Activated CD8-positive, alpha-beta memory T cell treated with anti-CD3 and anti-CD28 coated beads for 36 hours (primary cell): ENCODE measurements around the gene ERC1. TPM values are rescaled to one million over a fixed set of nuclear protein-coding genes. Genes with fewer than 3 reads are reported as not detected.

Experiments
- CTCF ChIA-PET: fragments of 350-600 bp; sonication (Branson Sonifier 250); formaldehyde crosslinking; loops from one replicate; lab custom pipeline; 2021; ENCODE audit warnings: antibody characterized with exemption; lab: Charles Lee
- POLR2A ChIA-PET: fragments of 350-600 bp; sonication (Branson Sonifier 250); formaldehyde crosslinking; loops from one replicate; lab custom pipeline; 2021; ENCODE audit warnings: antibody characterized with exemption; lab: Charles Lee
- total RNA-seq, 2 experiments: library from RNA; stranded (reverse); gene quantifications; one replicate each; pipeline ENCODE4 v1.2.3, GENCODE V29; 2021

Gene ERC1
- 10 to 100 TPM; 24.2 to 25.8 TPM for total RNA-seq

DNA sequence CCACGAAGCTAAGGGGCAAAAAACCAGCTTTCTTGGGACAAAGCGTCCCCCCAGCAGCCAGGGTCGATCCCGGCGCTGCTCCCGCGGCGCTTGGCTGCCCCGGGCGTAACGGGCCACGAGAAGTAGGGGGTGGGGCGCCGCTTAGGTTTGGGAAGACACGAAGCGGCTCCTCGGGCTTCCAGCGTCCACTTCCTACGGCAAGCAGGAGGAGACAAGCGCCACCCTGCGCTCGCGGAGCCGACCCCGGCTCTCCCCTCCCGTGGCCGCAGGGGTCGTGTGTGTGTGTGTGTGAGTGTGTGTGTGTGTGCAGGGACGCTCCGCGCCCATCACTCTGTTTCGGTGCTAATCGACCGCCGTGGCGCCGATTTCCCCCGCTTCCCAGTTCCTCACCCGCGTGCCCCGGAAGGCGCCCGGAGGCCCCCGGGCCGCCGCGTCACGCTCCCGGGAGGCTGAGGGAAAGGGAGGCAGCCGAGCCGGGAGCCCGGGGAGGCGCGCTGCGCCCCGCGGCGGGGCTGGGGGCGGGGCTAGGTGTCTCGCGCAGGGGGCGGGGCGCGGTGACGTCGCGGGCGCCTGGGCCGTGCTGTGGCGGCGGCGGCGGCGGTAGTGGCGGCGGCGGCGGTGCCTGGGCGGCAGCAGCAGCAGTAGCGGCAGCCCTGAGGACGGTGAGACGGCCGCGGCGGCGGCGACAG lies at the start of gene ERC1:
TSS of gene ERC1 (plus strand) at position 563 of the 689 bp plus-strand sequence. CDS start 36,681 bp downstream, outside the sequence.
- POLR2A ChIA-PET = interaction anchor here (0.6 to 1.0 kb wide), 3 partner anchors 601 to 608 kb away, joined by 3 to 15 read pairs (median 4); no protein-coding TSS in a partner anchor
- CTCF ChIA-PET = interaction anchor here (0.8 to 1.3 kb wide), 3 partner anchors 11 to 42 kb away, joined by 3 to 4 read pairs (median 3); partner anchors contain the start of gene RAD52

DNA sequence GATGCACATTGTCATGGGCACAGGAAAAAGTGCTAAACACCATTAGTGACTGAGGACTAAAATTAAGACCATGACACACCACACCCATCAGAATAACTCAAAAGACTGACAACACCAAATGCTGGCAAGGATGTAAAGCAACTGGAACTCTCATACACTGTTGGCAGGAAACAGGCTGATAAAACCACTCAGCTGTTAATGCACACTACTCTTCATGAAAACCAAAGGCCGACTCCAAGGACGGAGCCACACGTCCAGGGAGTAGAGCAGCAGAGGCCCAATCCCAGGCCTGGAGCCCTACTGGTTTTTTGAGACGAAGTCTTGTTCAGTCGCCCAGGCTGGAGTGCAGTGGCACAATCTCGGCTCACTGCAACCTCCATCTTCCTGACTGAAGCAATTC lies 48.0 kb upstream of the ERC1 start:
- ChIA-PET CTCF (no interaction called here), POLR2A (no interaction called here)

DNA sequence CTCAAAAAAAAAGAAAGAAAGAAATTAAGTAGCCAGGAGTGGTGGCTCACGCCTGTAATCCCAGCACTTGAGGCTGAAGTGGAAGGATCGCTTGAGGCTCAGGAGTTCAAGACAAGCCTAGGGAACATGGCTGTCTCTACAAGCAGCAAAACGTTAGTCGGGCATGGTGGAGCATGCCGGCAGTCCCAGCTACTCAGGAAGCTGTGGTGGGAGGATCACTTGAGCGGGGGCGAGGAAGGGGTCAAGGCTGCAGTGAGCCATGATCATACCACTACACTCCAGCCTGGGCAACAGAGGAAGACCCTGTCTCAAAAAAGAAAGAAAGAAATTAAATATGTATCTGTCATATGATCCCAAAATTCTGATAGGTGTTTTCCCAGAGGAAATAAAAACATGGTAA lies 46.8 kb upstream of the ERC1 start:
- ChIA-PET CTCF (no interaction called here), POLR2A (no interaction called here)

DNA sequence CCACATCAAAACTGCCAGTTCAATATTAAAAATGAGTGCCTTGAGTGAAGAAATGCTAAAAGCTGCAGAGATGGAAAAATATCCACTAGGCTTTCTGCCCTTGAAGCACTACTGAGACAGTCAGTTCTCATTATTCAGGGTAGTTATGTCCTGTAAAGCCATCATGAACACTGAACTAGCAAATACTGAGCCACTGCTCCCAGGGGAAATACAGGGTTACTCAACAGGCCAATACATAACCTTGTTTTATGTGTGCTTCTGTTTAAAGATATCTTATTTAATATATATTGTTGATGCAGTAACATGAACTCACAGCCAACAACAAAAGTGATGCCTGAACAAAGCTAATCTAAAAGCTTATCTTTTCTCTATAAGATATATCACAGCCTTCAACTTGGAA lies 44.8 kb upstream of the ERC1 start:
- ChIA-PET CTCF (no interaction called here), POLR2A (no interaction called here)

DNA sequence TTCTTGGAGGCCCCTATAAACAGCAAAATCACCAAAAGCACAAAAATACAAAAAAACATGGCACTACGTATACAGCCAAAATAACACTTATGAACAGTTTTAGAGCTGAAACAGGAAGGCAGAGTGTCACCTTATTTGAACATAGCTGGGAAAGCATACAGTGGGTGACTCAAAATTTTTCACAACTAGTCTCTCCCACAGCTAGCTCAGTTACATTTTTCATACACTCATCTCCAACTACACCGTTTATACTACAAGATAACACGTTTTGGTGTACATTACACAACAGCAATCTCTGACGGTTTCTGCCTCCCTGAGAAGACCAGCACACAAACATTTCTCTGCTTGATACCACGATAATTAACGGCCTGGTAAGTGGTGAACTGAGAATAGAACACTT lies 44.4 kb upstream of the ERC1 start:
- CTCF ChIA-PET = no interaction called here
- POLR2A ChIA-PET = interaction anchor here (0.5 kb wide), 1 partner anchor 195 kb away, joined by 3 read pairs; no protein-coding TSS in a partner anchor

DNA sequence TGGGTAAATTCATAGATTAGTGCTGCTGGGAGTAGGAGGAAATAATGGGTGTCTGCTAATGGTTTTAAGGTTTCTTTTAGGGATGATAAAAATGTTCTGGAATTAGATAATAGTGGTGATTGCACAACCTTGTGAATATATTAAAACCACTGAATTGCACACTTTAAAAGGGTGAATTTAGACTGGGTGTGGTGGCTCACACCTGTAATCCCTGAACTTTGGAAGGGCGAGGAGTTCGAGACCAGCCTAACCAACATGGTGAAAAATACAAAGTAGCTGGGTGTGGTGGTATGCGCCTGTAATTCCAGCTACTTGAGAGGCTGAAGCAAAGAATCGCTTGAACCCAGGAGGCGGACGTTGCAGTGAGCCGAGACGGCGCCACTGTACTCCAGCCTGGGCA lies 42.8 kb upstream of the ERC1 start:
- CTCF ChIA-PET = interaction anchor here (1.6 kb wide), 1 partner anchor 54 kb away, joined by 3 read pairs; no protein-coding TSS in a partner anchor
- POLR2A ChIA-PET = no interaction called here

DNA sequence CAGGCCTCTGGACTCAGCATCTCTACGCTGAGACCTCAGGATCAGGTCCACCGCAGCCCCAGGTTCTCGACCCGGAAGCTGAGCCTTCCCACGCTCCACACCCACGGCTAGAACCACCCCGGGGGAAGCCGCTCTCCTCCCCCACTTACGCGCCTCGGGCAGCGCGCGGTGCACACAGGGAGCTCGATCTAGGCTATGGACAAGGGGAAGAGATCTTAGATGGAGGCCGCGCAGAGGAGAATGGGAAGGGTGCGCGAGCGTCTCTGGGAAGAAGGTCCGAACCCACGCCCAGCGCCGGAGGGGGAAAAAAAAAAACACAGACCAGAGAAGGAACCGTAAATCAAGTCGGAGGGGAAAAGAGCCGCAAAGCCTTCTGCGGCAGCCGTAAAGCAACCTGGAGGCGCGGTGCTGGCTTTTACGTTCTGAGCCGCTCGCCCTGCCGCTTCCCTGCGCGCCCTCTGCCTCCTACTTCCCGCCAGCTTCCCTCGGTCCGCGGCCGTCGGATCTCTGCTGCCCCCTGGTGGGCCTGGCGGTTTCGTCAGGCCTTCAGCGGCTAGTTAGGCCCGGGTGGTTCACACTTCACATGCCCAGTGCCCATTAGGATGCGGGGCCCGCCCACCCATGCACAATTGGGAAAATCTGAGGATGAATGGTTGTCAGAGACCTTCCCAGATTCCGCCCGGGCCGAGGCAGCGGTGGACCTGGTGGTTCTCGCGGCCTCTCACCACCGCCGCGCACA lies 41.4 kb upstream of the ERC1 start, which contains the start of gene RAD52:
TSS of gene RAD52 (minus strand) at position 242 of the 739 bp plus-strand sequence. CDS start 16,636 bp downstream, outside the sequence.
- POLR2A ChIA-PET = interaction anchor here (0.6 to 1.4 kb wide), 4 partner anchors 44 to 645 kb away, joined by 3 to 6 read pairs (median 4); partner anchors contain the start of gene WNK1
- CTCF ChIA-PET = interaction anchor here (0.6 to 1.8 kb wide), 23 partner anchors 12 to 633 kb away, joined by 3 to 9 read pairs (median 3); partner anchors contain the start of gene WNK1

DNA sequence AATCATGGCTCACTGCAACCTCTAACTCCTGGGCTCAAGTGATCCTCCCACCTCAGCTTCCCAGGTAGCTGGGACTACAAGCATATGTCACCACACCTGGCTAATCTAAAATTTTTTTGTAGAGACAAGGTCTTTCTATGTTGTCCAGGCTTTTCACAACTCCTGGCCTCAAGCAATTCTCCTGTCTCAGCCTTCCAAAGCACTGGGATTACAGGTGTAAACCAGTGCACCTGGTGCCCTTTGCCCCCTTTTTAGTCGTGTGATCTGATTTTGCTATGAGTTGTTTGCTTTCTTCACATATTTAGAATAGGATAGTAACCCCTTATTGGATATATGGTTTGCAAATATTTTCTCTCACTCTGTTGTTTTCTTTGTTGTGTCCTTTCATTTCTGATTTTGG lies 39.8 kb upstream of the ERC1 start:
- ChIA-PET POLR2A (no interaction called here), CTCF (interaction anchor here (1.1 kb wide), 1 partner anchor 127 kb away, joined by 3 read pairs; no protein-coding TSS in a partner anchor)

DNA sequence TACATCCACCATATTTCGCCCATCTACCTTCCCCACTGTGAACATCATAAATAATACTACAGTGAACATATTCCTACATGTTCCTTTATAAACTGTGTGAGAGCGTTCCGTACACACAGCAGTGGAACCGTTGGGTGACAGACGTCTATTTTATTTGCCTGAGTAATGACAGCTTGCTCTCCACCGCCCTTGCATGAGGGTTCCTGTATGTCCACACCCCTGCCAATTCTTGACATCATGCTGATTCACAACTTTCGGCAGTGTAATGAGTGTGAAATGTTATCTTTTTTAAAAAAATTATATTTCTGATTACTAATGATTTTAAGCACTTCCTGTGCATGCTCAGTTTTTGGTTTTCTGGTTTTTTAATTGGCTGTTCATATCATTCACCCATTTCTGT lies 37.2 kb upstream of the ERC1 start:
- ChIA-PET CTCF (interaction anchor here (1.3 kb wide), 1 partner anchor 139 kb away, joined by 4 read pairs; no protein-coding TSS in a partner anchor), POLR2A (no interaction called here)

DNA sequence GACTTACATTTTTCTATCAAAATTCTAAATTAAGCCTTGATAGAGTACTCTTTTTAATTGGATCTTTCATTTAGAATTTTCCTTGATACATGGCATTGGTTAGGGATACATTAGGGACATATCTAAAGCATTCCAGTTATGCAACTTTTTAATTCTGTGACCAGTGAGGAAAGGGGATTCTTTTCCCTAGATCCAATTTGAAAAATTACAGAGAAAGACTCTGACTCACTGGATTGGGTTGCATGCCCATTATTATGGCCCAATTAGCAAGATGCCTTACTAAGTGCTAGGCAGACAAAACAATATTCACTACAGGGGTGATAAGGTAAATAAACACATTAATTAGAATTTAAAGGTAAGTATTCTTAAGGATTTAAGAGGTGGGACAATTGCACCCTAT lies 36.3 kb upstream of the ERC1 start:
- POLR2A ChIA-PET = no interaction called here
- CTCF ChIA-PET = no interaction called here

DNA sequence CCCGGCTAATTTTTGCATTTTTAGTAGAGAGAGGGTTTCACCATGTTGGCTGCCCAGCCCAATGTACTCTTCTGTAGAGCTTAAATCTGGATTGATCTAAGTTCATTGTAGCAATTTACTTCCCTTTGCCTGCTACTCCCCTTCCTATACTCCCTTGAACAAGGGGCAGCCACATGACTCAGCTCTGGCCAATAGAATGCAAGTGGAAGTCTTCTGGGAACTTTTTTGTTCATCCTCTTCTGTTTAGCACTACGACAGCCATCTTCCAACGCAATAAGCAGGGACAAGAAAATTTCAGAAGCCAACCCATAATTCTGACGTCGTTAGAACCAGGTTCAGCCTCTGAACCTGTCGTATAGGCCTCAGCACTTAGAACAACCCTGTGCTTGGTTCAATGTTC lies 35.1 kb upstream of the ERC1 start:
- ChIA-PET CTCF (no interaction called here), POLR2A (interaction anchor here (0.7 kb wide), 1 partner anchor 113 kb away, joined by 5 read pairs; no protein-coding TSS in a partner anchor)

DNA sequence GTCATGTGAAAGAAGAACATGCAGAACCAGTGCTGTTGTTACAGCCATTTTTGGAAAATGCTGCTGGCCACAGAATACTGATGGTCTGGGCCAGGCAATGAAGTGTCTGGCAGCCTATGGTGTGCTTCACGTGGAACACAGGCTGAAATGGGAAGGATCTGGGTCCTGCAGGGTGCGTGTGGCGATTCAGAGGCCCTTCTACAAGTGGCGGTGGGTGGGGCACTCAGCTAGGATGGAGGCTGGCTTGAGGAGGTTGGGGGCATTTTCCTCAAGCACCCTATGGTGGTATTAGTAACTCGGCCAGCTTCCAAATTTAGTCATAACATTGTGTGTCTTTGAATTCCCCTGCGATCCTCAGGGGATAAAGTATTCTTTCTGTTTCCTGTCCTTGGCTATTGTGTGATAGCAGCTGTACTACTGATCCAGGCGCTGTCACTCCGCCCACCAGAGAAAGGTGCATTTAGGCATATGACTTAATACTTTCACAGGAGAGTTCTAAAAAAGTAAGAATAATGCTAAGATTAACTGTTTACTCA lies 32.4 kb upstream of the ERC1 start:
- POLR2A ChIA-PET = no interaction called here
- CTCF ChIA-PET = no interaction called here

DNA sequence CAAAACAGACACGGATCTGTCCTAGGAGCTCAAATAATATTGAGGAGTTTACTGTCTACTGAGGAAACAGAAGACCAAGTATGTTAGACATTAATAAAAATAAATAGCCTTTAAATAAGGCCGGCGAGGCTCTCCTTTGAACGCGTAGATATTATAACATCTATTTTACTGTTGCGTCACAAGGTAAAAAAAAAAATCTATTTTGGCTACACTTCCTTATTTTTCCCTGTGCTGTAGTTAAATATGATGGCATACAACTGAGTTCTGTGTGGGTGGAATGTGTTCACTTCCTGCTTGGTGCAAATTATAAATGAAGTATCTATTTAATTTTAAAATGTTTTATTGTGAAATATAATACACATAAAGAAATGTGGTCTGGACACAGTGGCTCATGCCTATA lies 24.3 kb upstream of the ERC1 start:
- POLR2A ChIA-PET = no interaction called here
- CTCF ChIA-PET = no interaction called here

DNA sequence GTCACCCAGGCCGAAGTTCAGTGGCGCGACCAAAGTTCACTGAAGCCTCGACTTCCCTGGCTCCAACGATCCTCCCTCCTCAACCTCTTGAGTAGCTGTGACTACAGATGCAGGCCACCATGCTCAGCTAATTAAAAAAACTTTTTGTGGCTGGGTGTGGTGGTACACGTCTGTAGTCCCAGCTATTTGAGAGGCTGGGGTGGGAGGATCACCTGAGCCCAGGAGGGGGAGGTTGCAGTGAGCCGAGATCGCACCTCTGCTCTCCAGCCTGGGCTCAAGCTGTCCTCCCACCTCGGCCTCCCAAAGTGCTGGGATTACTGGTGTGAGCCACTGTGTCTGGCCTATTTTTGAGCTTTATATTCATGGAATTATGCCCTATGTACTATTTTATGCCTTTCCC lies 23.4 kb upstream of the ERC1 start:
- ChIA-PET CTCF (no interaction called here), POLR2A (no interaction called here)

DNA sequence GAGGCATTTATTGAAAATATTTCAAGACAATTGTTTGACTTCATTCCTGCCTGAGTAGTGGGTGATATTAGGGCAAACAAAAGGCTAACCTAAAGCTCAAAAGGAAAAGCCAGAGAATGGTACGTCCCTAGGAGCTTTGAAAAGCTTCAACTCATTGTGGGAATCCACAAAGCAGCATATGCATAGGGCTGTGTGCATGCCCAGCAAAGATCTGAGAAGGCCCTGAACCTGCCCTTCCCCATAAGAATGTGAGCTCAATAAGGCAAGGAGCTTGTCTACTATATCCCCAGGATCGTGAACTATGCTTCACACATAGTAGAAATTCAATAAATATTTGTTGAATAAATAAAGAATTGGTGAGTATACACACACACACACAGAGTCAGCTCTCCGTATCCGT lies 22.5 kb upstream of the ERC1 start:
- ChIA-PET CTCF (no interaction called here), POLR2A (no interaction called here)

DNA sequence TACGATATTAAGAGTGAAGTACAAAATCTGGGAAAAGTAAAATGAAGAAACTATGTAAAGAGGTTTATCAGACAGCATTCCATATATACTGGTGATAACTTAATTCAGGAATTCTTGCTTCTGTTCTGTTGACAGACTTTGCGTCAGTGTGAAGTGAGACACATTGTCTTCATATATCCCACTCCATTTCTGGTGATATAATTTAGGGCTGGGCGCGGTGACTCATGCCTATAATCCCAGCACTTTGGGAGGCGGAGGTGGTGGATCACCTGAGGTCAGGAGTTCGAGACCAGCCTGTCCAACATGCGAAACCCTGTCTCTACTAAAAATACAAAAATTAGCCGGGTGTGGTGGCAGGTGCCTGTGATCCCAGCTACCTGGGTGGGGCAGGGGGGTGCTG lies 21.2 kb upstream of the ERC1 start:
- ChIA-PET POLR2A (no interaction called here), CTCF (interaction anchor here (0.6 kb wide), 1 partner anchor 146 kb away, joined by 3 read pairs; no protein-coding TSS in a partner anchor)

DNA sequence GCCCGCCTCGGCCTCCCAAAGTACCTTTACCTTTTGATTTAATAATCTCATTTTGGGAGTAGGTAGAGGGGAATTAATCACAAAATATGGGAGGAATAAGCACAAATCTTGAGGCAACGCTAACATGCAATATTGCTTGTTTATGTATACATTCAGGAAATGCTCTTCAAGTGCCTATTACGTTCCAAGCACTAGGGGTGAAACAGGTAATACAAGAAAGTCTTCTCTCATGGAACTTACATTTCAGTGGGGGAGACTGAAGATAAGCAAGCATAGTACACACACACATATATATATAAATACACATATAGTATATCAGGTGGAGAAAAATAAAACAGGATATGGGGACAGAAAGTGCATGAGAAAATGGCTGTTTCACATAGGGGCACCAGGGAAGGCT lies 19.0 kb upstream of the ERC1 start:
- ChIA-PET CTCF (interaction anchor here (0.7 kb wide), 1 partner anchor 30 kb away, joined by 4 read pairs; no protein-coding TSS in a partner anchor), POLR2A (no interaction called here)

DNA sequence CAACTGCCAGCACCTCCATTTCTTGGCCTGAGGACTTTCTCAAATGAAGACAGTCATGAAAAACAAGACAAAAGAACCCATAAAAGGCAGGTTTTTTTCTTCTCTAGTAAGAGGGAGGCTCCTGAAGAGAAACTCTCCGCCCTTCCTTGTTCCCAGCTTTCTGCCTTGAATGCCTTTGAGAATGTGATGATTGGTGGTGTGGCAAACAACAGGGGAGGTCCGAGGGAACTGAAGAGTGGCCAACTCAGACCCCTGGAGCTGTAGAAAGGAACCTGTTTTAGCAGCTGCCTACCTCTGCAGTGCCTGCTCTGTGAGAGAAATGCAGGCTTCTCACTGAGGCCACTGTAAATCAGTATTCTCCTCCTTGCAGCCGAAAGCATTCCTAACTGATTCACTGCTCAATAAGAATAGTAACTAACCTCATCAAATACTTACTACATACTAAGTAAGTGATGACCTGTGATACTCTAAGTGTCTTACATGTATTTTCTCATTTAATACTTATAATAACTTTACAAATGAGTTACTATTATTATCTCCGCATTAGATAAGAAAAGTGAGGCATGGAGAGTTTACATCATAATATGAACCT lies 16.7 kb upstream of the ERC1 start:
- POLR2A ChIA-PET = no interaction called here
- CTCF ChIA-PET = no interaction called here

DNA sequence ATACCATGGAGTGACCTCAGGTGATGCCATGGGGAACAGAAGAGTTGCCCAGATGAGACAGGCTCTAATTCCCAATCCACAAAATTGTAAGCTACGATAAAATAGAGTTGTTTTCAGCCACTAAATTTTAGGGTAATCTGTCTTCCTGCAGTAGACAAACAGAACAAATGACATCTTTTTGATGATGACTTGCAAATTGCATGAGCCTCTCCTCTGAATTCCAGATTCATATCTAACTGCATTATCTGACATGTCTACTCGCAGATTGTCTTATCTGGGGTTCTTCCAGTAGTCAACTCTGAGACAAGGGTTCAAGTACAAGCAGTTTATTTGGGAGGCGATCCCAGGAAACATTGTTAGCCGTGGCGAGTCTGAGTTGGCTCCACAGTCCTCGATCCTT lies 14.4 kb upstream of the ERC1 start:
- ChIA-PET POLR2A (no interaction called here), CTCF (no interaction called here)
